ENCODE results near the gene SRPRA. TPM values are rescaled to one million over a fixed set of nuclear protein-coding genes. Genes with fewer than 3 reads are reported as not detected.

SRPRA gene
- total and polyA plus RNA-seq, 10 of the 15 experiments (the other 5 are each of a cell fraction or from before 2014, with no cell fraction given) = 29.6 to 131 (median 92.8) TPM

DNA sequence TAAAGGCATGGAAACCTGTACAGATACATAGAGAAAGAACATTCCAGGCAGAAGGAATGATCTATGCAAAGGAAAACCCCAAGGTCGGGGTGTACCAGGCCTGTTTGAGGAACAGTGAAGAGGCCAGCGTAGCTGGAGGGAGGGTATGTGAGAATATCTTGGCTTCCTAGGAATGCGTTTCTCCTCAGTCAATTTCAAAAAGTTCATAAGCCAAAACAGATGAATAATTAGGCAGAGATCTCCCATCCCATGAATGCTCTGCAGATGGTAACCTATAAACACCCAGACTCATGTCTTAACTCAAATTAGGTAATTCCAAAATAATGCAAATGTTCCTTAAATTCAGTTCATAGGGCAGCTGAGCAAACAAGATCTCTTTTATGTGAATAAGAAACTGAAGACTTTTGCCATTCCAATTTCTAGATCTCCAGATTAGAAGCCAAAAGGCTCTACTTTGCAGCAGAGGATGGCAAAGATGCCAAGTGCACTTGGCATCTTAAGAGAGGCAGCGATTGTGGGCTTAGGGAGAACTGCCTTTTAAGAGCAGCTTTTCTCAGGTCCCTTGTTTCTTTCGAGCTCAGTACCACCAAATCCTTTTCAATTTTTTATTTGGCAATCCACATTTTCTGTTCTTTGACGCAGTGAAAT is 43.9 kb downstream of the SRPRA start (continued):
- TF ChIP-seq E4F1 (IDR thresholded peaks at IDR 0.05; ENCODE audit: borderline replicate concordance, partially characterized antibody) = no peak
- TF ChIP-seq MYC (IDR thresholded peaks at IDR 0.05; ENCODE audit: insufficient read depth, insufficient read length, insufficient replicate concordance, low read length, severe bottlenecking) = no peak
- TF ChIP-seq RUNX3 (IDR thresholded peaks at IDR 0.05; ENCODE audit: low read length) = no peak

- peaks cover 8% of the 10 kb centered on the region for H3K79me2 ChIP-seq (ENCODE audit: control insufficient read depth, insufficient read depth, low read length)
- no TSS peak for BruUV-seq (replicated peaks)
- ChIA-PET RAD21 (ENCODE audit: unreplicated experiment) (interaction anchor here (1.0 kb wide), 1 partner anchor 26 kb away, joined by 3 read pairs; no protein-coding TSS in a partner anchor), POLR2A (interaction anchor here (0.6 kb wide), 2 partner anchors 20 to 32 kb away, joined by 3 read pairs; no protein-coding TSS in a partner anchor), SMC1A (ENCODE audit: uncharacterized antibody, unreplicated experiment) (interaction anchor here (1.5 to 2.9 kb wide), 2 partner anchors 8 to 11 kb away, joined by 5 to 10 read pairs; partner anchors contain the start of genes FAM118B and RPUSD4), CTCF (no interaction called here)
- intact Hi-C loops (cut with micrococcal nuclease; ENCODE audit: unreplicated experiment) = no loop called here
- no peaks in the 10 kb centered on the region for H3K9me3 ChIP-seq (replicated peaks; ENCODE audit: control insufficient read depth, insufficient read depth, low read length)
- no peak overlapping the region for H3K4me3 ChIP-seq
- H3K4me1 ChIP-seq (ENCODE audit: control insufficient read depth, insufficient read depth, low read length) = peaks cover 5% of the 10 kb centered on the region
- DNase-seq (ENCODE audit: low read depth, low spot score) (no peak), ATAC-seq (no peak), FAIRE-seq (no peak)
- no peak overlapping the region for H3K9ac ChIP-seq (ENCODE audit: control insufficient read depth, insufficient read depth, low read length)
- 75% methylated on average over 4 of the region's 4 CpGs for WGBS (ENCODE audit: insufficient coverage, insufficient replicate concordance, low lambda C conversion rate, missing lambda C conversion rate)
- H3K4me2 ChIP-seq (ENCODE audit: control insufficient read depth, insufficient read depth) = no peak overlapping the region
- in situ Hi-C loops (cut with MboI) = no loop called here
- no peaks in the 10 kb centered on the region; a peak in 1 of 4 replicates for H3K36me3 ChIP-seq (ENCODE audit: control insufficient read depth in 2 of 2, insufficient read depth in 2 of 2, low read length in 1 of 2)
- H4K20me1 ChIP-seq (ENCODE audit: control insufficient read depth, insufficient read depth) = no peaks in the 10 kb centered on the region
- H2AFZ ChIP-seq (ENCODE audit: control insufficient read depth, low read depth, low read length) = no peak overlapping the region
- no peak overlapping the region for H3K27ac ChIP-seq (ENCODE audit: control insufficient read depth, insufficient read depth)
- no peaks in the 10 kb centered on the region for H3K27me3 ChIP-seq (replicated peaks in 1 of 2; ENCODE audit: control insufficient read depth in 2 of 2, insufficient read depth in 2 of 2, low read length in 1 of 2)
- TF ChIP-seq RELA (IDR thresholded peaks at IDR 0.05; ENCODE audit: borderline replicate concordance, partially characterized antibody) (no peak), IKZF2 (IDR thresholded peaks at IDR 0.05) (no peak), NFXL1 (IDR thresholded peaks at IDR 0.05; ENCODE audit: borderline replicate concordance) (no peak), HDGF (IDR thresholded peaks at IDR 0.05) (no peak), ZNF207 (IDR thresholded peaks at IDR 0.05; ENCODE audit: borderline replicate concordance) (no peak), CBX3 (IDR thresholded peaks at IDR 0.05; ENCODE audit: borderline replicate concordance, low read depth) (no peak), ZBTB40 (IDR thresholded peaks at IDR 0.05; ENCODE audit: borderline replicate concordance) (no peak), ZNF274 (IDR thresholded peaks at IDR 0.05; ENCODE audit: insufficient read depth, insufficient read length) (no peak)
- TF ChIP-seq, protein P1, sequence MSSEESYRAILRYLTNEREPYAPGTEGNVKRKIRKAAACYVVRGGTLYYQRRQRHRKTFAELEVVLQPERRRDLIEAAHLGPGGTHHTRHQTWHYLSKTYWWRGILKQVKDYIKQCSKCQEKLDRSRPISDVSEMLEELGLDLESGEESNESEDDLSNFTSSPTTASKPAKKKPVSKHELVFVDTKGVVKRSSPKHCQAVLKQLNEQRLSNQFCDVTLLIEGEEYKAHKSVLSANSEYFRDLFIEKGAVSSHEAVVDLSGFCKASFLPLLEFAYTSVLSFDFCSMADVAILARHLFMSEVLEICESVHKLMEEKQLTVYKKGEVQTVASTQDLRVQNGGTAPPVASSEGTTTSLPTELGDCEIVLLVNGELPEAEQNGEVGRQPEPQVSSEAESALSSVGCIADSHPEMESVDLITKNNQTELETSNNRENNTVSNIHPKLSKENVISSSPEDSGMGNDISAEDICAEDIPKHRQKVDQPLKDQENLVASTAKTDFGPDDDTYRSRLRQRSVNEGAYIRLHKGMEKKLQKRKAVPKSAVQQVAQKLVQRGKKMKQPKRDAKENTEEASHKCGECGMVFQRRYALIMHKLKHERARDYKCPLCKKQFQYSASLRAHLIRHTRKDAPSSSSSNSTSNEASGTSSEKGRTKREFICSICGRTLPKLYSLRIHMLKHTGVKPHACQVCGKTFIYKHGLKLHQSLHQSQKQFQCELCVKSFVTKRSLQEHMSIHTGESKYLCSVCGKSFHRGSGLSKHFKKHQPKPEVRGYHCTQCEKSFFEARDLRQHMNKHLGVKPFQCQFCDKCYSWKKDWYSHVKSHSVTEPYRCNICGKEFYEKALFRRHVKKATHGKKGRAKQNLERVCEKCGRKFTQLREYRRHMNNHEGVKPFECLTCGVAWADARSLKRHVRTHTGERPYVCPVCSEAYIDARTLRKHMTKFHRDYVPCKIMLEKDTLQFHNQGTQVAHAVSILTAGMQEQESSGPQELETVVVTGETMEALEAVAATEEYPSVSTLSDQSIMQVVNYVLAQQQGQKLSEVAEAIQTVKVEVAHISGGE (CRISPR knock-in tag; IDR thresholded peaks at IDR 0.05) = no peak
These were observed 49.1 kb downstream of the SRPRA start for GRCh38 chr11:126219547-126219946.

Measured in GM12878 (cell line).